CD4-positive, alpha-beta T cell treated with Interleukin-17A for 1 hour (primary cell): ENCODE measurements around the gene SLC25A40.
A peak's percentile ranks its signal among the peaks of the same experiment; 100 is the strongest.
"Not testable (repeated sequence)": the region's sequence is repeated elsewhere in the genome, so short reads cannot be mapped to it uniquely, and the experiment has no call there.

Experiments used
- DNase-seq: peaks from one replicate; pipeline ENCODE4 v3.0.0-alpha.2; 2020

Gene SLC25A40

GRCh38 chr7:87876040-87876868 is at the start of gene SLC25A40, which contains the start of gene DBF4:
Gene SLC25A40, minus strand, starts transcription at chr7:87876360. Its CDS starts 17,633 bp downstream, at chr7:87858727.
Gene DBF4, plus strand, starts transcription at chr7:87876493. Its CDS starts 240 bp downstream, at chr7:87876733.
- DNase-seq: peak; percentile 93

GRCh38 chr7:87922759-87923395 is 46.7 kb upstream of the SLC25A40 start:
- DNase-seq: not testable (repeated sequence)

GRCh38 chr7:87920578-87920977 is 44.4 kb upstream of the SLC25A40 start:
- DNase-seq: no peak

- no peak for DNase-seq
Measured at GRCh38 chr7:87919875-87920274, 43.7 kb upstream of the SLC25A40 start.

GRCh38 chr7:87918740-87919139 is 42.6 kb upstream of the SLC25A40 start:
- DNase-seq: no peak

- DNase-seq: no peak
Measured at GRCh38 chr7:87912121-87912520, 36.0 kb upstream of the SLC25A40 start.

GRCh38 chr7:87908814-87909213 is 32.7 kb upstream of the SLC25A40 start:
- DNase-seq: not testable (repeated sequence)

- DNase-seq: not testable (repeated sequence)
Measured at GRCh38 chr7:87907136-87907906, 31.2 kb upstream of the SLC25A40 start.

- no peak for DNase-seq
Measured at GRCh38 chr7:87899255-87899654, 23.1 kb upstream of the SLC25A40 start.

- DNase-seq: no peak
Measured at GRCh38 chr7:87895363-87895762, 19.2 kb upstream of the SLC25A40 start.

- peak; percentile 64 for DNase-seq
Measured at GRCh38 chr7:87886875-87887274, 10.7 kb upstream of the SLC25A40 start.

GRCh38 chr7:87885018-87885417 is 8.9 kb upstream of the SLC25A40 start:
- no peak for DNase-seq

- DNase-seq: no peak
Measured at GRCh38 chr7:87882151-87882937, 6.2 kb upstream of the SLC25A40 start.

GRCh38 chr7:87878208-87878735 is 2.1 kb upstream of the SLC25A40 start:
- no peak for DNase-seq

- no peak for DNase-seq
Measured at GRCh38 chr7:87877366-87878040, 1.3 kb upstream of the SLC25A40 start.

- peak; percentile 46 for DNase-seq
Measured at GRCh38 chr7:87876869-87877234, 692 bp upstream of the SLC25A40 start.

- DNase-seq: peak; percentile 21
Measured at GRCh38 chr7:87875151-87876039, 765 bp downstream of the SLC25A40 start.

- DNase-seq: peak; percentile 14
Measured at GRCh38 chr7:87874066-87874465, 2.1 kb downstream of the SLC25A40 start.

- not testable (repeated sequence) for DNase-seq
Measured at GRCh38 chr7:87873328-87873727, 2.8 kb downstream of the SLC25A40 start.

- no peak for DNase-seq
Measured at GRCh38 chr7:87872346-87872745, 3.8 kb downstream of the SLC25A40 start.

- DNase-seq: no peak
Measured at GRCh38 chr7:87870471-87870870, 5.7 kb downstream of the SLC25A40 start.
